Prostate gland (tissue), 2 donors: ENCODE results near the gene MRGPRD.

Experiments used
- CTCF ChIP-seq, 4 experiments: fragments of 200-600 bp in 2 of 4; fragments of 450-650 bp in 2 of 4; sonication (generic) in 2 of 4; IDR thresholded peaks; 1 replicate in 3 of 4; 2 replicates in 1 of 4; pipeline ENCODE4 v1.5.1; 2016 to 2019; ENCODE audit warnings: antibody characterized with exemption in 4 of 4, mild to moderate bottlenecking in 2 of 4, moderate library complexity in 2 of 4
- POLR2A ChIP-seq: fragments of 450-650 bp; IDR thresholded peaks from one replicate; pipeline ENCODE4 v1.6.1; 2016; ENCODE audit warnings: antibody characterized with exemption, mild to moderate bottlenecking
- POLR2AphosphoS5 ChIP-seq: sonication (generic); formaldehyde crosslinking; IDR thresholded peaks from one replicate; pipeline ENCODE4 v1.6.1; 2017; ENCODE audit warnings: antibody characterized with exemption

- TF ChIP-seq CTCF (IDR thresholded peaks at IDR 0.05) (peak in 2 of 4 experiments; percentile 30 to 52), POLR2A (peak; percentile 12), POLR2AphosphoS5 (peak; percentile 33)
Measured at GRCh38 chr11:69013009-69013951, 32.5 kb upstream of the MRGPRD start, which contains the start of gene MRGPRF.
